ENCODE data around the gene PFDN4. TPM values are rescaled to one million over a fixed set of nuclear protein-coding genes. Genes with fewer than 3 reads are reported as not detected.
"Not testable (repeated sequence)": the region's sequence is repeated elsewhere in the genome, so short reads cannot be mapped to it uniquely, and the experiment has no call there.

The PFDN4 gene
- polyA plus RNA-seq, 5 donors = 48.1 to 72.1 (median 50.6) TPM

GRCh38 chr20:54263116-54263690 is 55.3 kb downstream of the PFDN4 start:
- no peak for DNase-seq

- not testable (repeated sequence) for DNase-seq
Observed at GRCh38 chr20:54265791-54266190, 57.9 kb downstream of the PFDN4 start.

- DNase-seq = no peak
Observed at GRCh38 chr20:54266844-54267243, 59.0 kb downstream of the PFDN4 start.

- no peak for DNase-seq
Observed at GRCh38 chr20:54267483-54268003, 59.7 kb downstream of the PFDN4 start.

- no peak for DNase-seq
Observed at GRCh38 chr20:54268941-54269340, 61.1 kb downstream of the PFDN4 start.

Other genes with a start within 250 kb of the PFDN4 start
- 1 to 10 TPM in 2 of 5 donors, under 1 TPM in 3; 0.54 to 1.2 (median 0.85) TPM for gene BCAS1, start 137.5 kb upstream of the PFDN4 start, polyA plus RNA-seq (ENCODE audit: insufficient read depth in 1 of 5, insufficient read length in 5 of 5, low replicate concordance in 1 of 5)
- not detected for gene CYP24A1, start 34.1 kb upstream of the PFDN4 start, polyA plus RNA-seq (ENCODE audit: insufficient read depth in 1 of 5, insufficient read length in 5 of 5, low replicate concordance in 1 of 5)